MCF 10A (cell line): Measurements from ENCODE around the gene TAF4B. TPM values are rescaled to one million over a fixed set of nuclear protein-coding genes. Genes with fewer than 3 reads are reported as not detected.
"Not testable (repeated sequence)": the region's sequence is repeated elsewhere in the genome, so short reads cannot be mapped to it uniquely, and the experiment has no call there.

Experiments
- BruUV-seq: library from RNA; stranded (reverse); fragments of 400-500 nt; replicated peaks from 2 replicates; lab custom pipeline; 2021; lab: Mats Ljungman, UMichigan
- CTCF ChIA-PET: fragments of 300-600 bp; sonication (Branson Sonifier 250); formaldehyde crosslinking; extraction: SDS; loops from one replicate; lab custom pipeline; 2021; ENCODE audit warnings: antibody characterized with exemption, inconsistent platforms; lab: Yijun Ruan, JAX
- POLR2A ChIA-PET: fragments of 300-600, 350-650 bp; sonication (Branson Sonifier 250); formaldehyde crosslinking; extraction: SDS; loops from one replicate; lab custom pipeline; 2020; ENCODE audit warnings: antibody characterized with exemption, inconsistent platforms; lab: Yijun Ruan, JAX
- DNase-seq: peaks from one replicate; pipeline ENCODE4 v3.0.0-alpha.2; 2018; ENCODE audit not compliant: unreplicated experiment
- H3K27ac Mint-ChIP-seq: one replicate; pipeline ENCODE4 v1.8.0; 2022; ENCODE audit warnings: mild to moderate bottlenecking, low read depth, mixed read lengths; ENCODE audit not compliant: unreplicated experiment
- H3K27me3 Mint-ChIP-seq: one replicate; pipeline ENCODE4 v1.8.0; 2022; ENCODE audit warnings: mixed read lengths; ENCODE audit not compliant: insufficient read depth, unreplicated experiment
- H3K36me3 Mint-ChIP-seq: one replicate; pipeline ENCODE4 v1.8.0; 2022; ENCODE audit warnings: mild to moderate bottlenecking, moderate library complexity, mixed read lengths; ENCODE audit not compliant: insufficient read depth, unreplicated experiment
- H3K4me1 Mint-ChIP-seq: one replicate; pipeline ENCODE4 v1.8.0; 2022; ENCODE audit warnings: mixed read lengths; ENCODE audit not compliant: insufficient read depth, unreplicated experiment
- H3K4me3 Mint-ChIP-seq: one replicate; pipeline ENCODE4 v1.8.0; 2022; ENCODE audit warnings: mild to moderate bottlenecking, moderate library complexity, mixed read lengths; ENCODE audit not compliant: unreplicated experiment
- H3K9me3 Mint-ChIP-seq: one replicate; pipeline ENCODE4 v1.8.0; 2022; ENCODE audit warnings: mixed read lengths; ENCODE audit not compliant: unreplicated experiment
- intact Hi-C: fragments of 100-400 bp; cut with micrococcal nuclease; formaldehyde crosslinking; loops from 2 replicates; pipeline ENCODE4 v1.14.1; 2022
- total RNA-seq: library from RNA; stranded (reverse); gene quantifications from 2 replicates; pipeline ENCODE4 v1.2.3, GENCODE V29; 2022
- TF ChIP-seq, protein P1 (sequence below): fragments of 200-600 bp; IDR thresholded peaks from one replicate; pipeline ENCODE4 v1.8.0; 2022; ENCODE audit warnings: antibody characterized with exemption, mild to moderate bottlenecking; ENCODE audit not compliant: unreplicated experiment

Gene TAF4B
- total RNA-seq, 1 experiment from 2014 or later: 9.2 TPM

DNA sequence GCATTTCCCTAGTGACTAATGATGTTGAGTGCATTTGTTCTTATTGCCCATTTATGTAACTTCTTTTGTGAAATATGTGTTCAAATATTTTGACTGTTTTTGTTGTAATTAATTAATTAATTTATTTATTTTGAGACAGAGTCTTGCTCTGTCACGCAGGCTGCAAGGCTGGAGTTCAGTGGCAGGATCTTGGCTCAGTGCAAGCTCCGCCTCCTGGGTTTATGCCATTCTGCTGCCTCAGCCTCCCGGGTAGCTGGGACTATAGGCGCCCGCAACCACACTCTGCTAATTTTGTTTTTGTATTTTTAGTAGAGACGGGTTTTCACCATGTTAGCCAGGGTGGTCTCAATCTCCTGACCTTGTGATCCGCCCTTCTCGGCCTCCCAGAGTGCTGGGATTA lies 71.9 kb downstream of the TAF4B start:
- H3K4me3 Mint-ChIP-seq: no peak overlapping the region

DNA sequence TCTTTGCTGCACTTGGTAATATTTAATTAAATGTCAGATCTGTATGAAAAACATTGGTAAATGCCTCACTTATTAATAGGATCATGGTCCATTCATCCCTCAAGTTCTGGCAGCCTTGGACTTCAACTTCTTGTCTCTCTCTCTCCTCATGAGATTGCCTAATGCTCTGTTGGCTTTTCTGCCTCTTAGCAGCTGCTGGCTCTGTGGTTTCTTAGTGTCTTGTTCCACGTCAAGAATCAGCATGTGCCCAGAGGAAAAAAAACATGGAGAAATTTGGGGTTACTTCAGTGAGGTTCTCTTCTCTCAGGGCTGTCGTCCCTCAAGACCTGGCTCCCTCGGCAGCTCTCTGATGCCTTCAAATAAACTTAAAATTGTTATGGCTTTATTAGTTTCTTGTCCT lies 75.4 kb downstream of the TAF4B start:
- intact Hi-C loops: no loop called here
- CTCF ChIA-PET: interaction anchor here (0.6 to 1.2 kb wide), 2 partner anchors 72 to 82 kb away, joined by 3 to 5 read pairs; no protein-coding TSS in a partner anchor

More for the DNA sequence above, 71.9 kb downstream of the TAF4B start:
- Mint-ChIP-seq H3K27ac (no peak overlapping the region), H3K27me3 (no peaks in the 10 kb centered on the region), H3K4me1 (peaks cover 7% of the 10 kb centered on the region), H3K36me3 (peaks cover 7% of the 10 kb centered on the region), H3K9me3 (no peaks in the 10 kb centered on the region)
- CTCF ChIA-PET: interaction anchor here (2.6 kb wide), 1 partner anchor 9 kb away, joined by 10 read pairs; no protein-coding TSS in a partner anchor
- POLR2A ChIA-PET: interaction anchor here (0.6 kb wide), 1 partner anchor 305 kb away, joined by 4 read pairs; no protein-coding TSS in a partner anchor
- DNase-seq: no peak
- TF ChIP-seq, protein P1, sequence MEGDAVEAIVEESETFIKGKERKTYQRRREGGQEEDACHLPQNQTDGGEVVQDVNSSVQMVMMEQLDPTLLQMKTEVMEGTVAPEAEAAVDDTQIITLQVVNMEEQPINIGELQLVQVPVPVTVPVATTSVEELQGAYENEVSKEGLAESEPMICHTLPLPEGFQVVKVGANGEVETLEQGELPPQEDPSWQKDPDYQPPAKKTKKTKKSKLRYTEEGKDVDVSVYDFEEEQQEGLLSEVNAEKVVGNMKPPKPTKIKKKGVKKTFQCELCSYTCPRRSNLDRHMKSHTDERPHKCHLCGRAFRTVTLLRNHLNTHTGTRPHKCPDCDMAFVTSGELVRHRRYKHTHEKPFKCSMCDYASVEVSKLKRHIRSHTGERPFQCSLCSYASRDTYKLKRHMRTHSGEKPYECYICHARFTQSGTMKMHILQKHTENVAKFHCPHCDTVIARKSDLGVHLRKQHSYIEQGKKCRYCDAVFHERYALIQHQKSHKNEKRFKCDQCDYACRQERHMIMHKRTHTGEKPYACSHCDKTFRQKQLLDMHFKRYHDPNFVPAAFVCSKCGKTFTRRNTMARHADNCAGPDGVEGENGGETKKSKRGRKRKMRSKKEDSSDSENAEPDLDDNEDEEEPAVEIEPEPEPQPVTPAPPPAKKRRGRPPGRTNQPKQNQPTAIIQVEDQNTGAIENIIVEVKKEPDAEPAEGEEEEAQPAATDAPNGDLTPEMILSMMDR: no peak
- intact Hi-C loops: no loop called here
- BruUV-seq: no TSS peak

DNA sequence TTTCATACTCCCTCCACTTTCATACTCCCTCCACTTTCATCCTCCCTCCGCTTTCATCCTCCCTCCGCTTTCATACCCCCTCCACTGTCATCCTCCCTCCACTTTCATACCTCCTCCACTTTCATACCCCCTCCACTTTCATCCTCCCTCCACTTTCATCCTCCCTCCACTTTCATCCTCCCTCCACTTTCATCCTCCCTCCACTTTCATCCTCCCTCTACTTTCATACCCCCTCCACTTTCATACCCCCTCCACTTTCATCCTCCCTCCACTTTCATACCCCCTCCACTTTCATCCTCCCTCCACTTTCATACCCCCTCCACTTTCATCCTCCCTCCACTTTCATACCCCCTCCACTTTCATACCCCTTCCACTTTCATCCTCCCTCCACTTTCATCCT lies 77.0 kb downstream of the TAF4B start:
- H3K27me3 Mint-ChIP-seq, H3K36me3 Mint-ChIP-seq, H3K9me3 Mint-ChIP-seq, H3K27ac Mint-ChIP-seq, H3K4me3 Mint-ChIP-seq, BruUV-seq, intact Hi-C loops, CTCF ChIA-PET, DNase-seq, H3K4me1 Mint-ChIP-seq: not testable (repeated sequence)
- POLR2A ChIA-PET: interaction anchor here (0.6 kb wide), 1 partner anchor 466 kb away, joined by 3 read pairs; no protein-coding TSS in a partner anchor

More for the DNA sequence above, 75.4 kb downstream of the TAF4B start:
- Mint-ChIP-seq H3K36me3 (no peaks in the 10 kb centered on the region), H3K27me3 (no peaks in the 10 kb centered on the region), H3K4me3 (peak overlapping the region; percentile 16), H3K4me1 (peaks cover 7% of the 10 kb centered on the region), H3K27ac (peak overlapping the region; percentile 82), H3K9me3 (no peaks in the 10 kb centered on the region)
- no TSS peak for BruUV-seq
- peak; percentile 42 for DNase-seq
- TF ChIP-seq, protein P1: no peak
- POLR2A ChIA-PET: no interaction called here

DNA sequence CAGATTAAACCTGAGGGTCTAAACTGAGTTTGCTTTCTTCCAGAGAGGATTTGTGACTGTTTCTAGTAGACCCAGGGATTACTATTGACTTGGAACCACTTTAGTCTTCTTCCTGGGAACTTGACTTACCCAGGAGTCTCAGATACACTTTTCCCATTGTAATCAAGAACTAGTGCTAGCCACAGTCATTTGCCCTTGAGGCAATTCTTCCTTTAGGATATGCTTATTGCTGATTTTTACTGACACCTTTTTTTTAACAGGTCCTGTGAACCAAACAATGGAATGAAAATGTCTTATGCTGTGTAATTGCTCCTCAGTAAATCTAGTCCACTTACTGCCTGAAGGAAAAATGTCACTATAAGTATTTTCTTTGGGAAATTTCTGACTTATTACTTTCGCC lies 78.3 kb downstream of the TAF4B start:
- TF ChIP-seq, protein P1: no peak
- H3K36me3 Mint-ChIP-seq: no peaks in the 10 kb centered on the region
- intact Hi-C loops: no loop called here
- H3K9me3 Mint-ChIP-seq: no peaks in the 10 kb centered on the region
- no peak overlapping the region for H3K4me3 Mint-ChIP-seq
- H3K27ac Mint-ChIP-seq: no peak overlapping the region
- CTCF ChIA-PET: no interaction called here
- H3K27me3 Mint-ChIP-seq: no peaks in the 10 kb centered on the region
- POLR2A ChIA-PET: no interaction called here
- peaks cover 7% of the 10 kb centered on the region for H3K4me1 Mint-ChIP-seq
- no TSS peak for BruUV-seq
- no peak for DNase-seq
